Common myeloid progenitor, CD34-positive (primary cell): ENCODE results near the gene SESN3.

Experiments used
- CTCF ChIA-PET: fragments of 350-600 bp; sonication (Branson Sonifier 250); formaldehyde crosslinking; loops from one replicate; lab custom pipeline; 2021; ENCODE audit warnings: antibody characterized with exemption; lab: Charles Lee
- POLR2A ChIA-PET: fragments of 350-600 bp; sonication (Branson Sonifier 250); formaldehyde crosslinking; loops from one replicate; lab custom pipeline; 2021; ENCODE audit warnings: antibody characterized with exemption; lab: Charles Lee
- DNase-seq, 3 donors: peaks; one replicate each; pipeline versions ENCODE4 v3.0.0 to v3.0.0-alpha.2; 2013
- H3K27ac ChIP-seq, 2 experiments: 1 replicate in 1 of 2; 2 replicates in 1 of 2; pipeline ENCODE4 v1.7.0; 2013; ENCODE audit warnings: inconsistent platforms in 2 of 2, low read length in 2 of 2, mild to moderate bottlenecking in 2 of 2, low read depth in 1 of 2, moderate library complexity in 1 of 2; ENCODE audit not compliant: severe bottlenecking in 2 of 2, insufficient read depth in 1 of 2, poor library complexity in 1 of 2
- H3K27me3 ChIP-seq, 5 experiments: replicated peaks in 2 of 5; 1 replicate in 3 of 5; 2 replicates in 2 of 5; pipeline versions ENCODE4 v1.6.1 to v1.7.0; 2013; ENCODE audit warnings: low read length in 4 of 5, mild to moderate bottlenecking in 2 of 5, moderate library complexity in 2 of 5, inconsistent platforms in 1 of 5; ENCODE audit not compliant: insufficient read depth in 5 of 5, control insufficient read depth in 4 of 5
- H3K36me3 ChIP-seq, 4 experiments: 1 replicate in 2 of 4; 2 replicates in 2 of 4; pipeline versions ENCODE4 v1.6.1 to v1.7.0; 2013; ENCODE audit warnings: low read length in 3 of 4, control low read depth in 1 of 4, mild to moderate bottlenecking in 1 of 4; ENCODE audit not compliant: control insufficient read depth in 4 of 4, insufficient read depth in 4 of 4
- H3K4me1 ChIP-seq, 4 experiments: 1 replicate in 3 of 4; 2 replicates in 1 of 4; pipeline versions ENCODE4 v1.6.1 to v1.7.1; 2013; ENCODE audit warnings: low read length in 3 of 4, mild to moderate bottlenecking in 3 of 4, control low read depth in 1 of 4, inconsistent platforms in 1 of 4, moderate library complexity in 1 of 4; ENCODE audit not compliant: control insufficient read depth in 4 of 4, insufficient read depth in 4 of 4; ENCODE audit errors: control extremely low read depth in 1 of 4
- H3K4me3 ChIP-seq, 7 experiments: 1 replicate in 4 of 7; 2 replicates in 3 of 7; pipeline versions ENCODE4 v1.5.1 to v1.7.0; 2013; ENCODE audit warnings: mild to moderate bottlenecking in 7 of 7, low read length in 6 of 7, moderate library complexity in 6 of 7, inconsistent platforms in 2 of 7, low read depth in 2 of 7, control low read depth in 1 of 7; ENCODE audit not compliant: insufficient read depth in 4 of 7, control insufficient read depth in 1 of 7; ENCODE audit errors: extremely low read depth in 1 of 7
- H3K9me3 ChIP-seq, 5 experiments: 1 replicate in 4 of 5; 2 replicates in 1 of 5; pipeline versions ENCODE4 v1.6.1 to v1.7.1; 2013; ENCODE audit warnings: low read length in 4 of 5, mild to moderate bottlenecking in 2 of 5, inconsistent platforms in 1 of 5, low read depth in 1 of 5, moderate library complexity in 1 of 5; ENCODE audit not compliant: control insufficient read depth in 4 of 5, insufficient read depth in 2 of 5; ENCODE audit errors: control extremely low read depth in 1 of 5
- WGBS: methylation state at CpG from one replicate; pipeline ENCODE4 v1.1.5; 2013; ENCODE audit not compliant: insufficient coverage; 5-methylcytosine and 5-hydroxymethylcytosine counted together

The SESN3 gene

GRCh38 chr11:95195831-95196230, 35.2 kb downstream of the SESN3 start:
- POLR2A ChIA-PET = no interaction called here
- H3K9me3 ChIP-seq = no peaks in the 10 kb centered on the region
- CTCF ChIA-PET = no interaction called here
- no peak overlapping the region for H3K27ac ChIP-seq
- peaks cover 4 to 21% (median 11%) of the 10 kb centered on the region in 4 experiments for H3K36me3 ChIP-seq
- DNase-seq = no peak
- H3K4me3 ChIP-seq = no peak overlapping the region
- H3K4me1 ChIP-seq = peaks cover 0 to 5% (median 0%) of the 10 kb centered on the region in 4 experiments
- no peaks in the 10 kb centered on the region for H3K27me3 ChIP-seq
- 100% methylated on average over 2 of the region's 5 CpGs for WGBS

- H3K9me3 ChIP-seq = no peaks in the 10 kb centered on the region
- POLR2A ChIA-PET = no interaction called here
- no peaks in the 10 kb centered on the region for H3K27me3 ChIP-seq
- no peak overlapping the region for H3K27ac ChIP-seq
- no peak for DNase-seq
- WGBS = no CpG with 5 or more reads among the region's 1 CpG
- H3K4me3 ChIP-seq = no peak overlapping the region
- peaks cover 0 to 5% (median 0%) of the 10 kb centered on the region in 4 experiments for H3K4me1 ChIP-seq
- peaks cover 15 to 43% (median 24%) of the 10 kb centered on the region in 4 experiments for H3K36me3 ChIP-seq
- CTCF ChIA-PET = interaction anchor here (2.6 kb wide), 1 partner anchor 8 kb away, joined by 9 read pairs; no protein-coding TSS in a partner anchor
Measured at GRCh38 chr11:95193541-95193940, 37.5 kb downstream of the SESN3 start.

- H3K27ac ChIP-seq = no peak overlapping the region
- POLR2A ChIA-PET = no interaction called here
- H3K4me3 ChIP-seq = no peak overlapping the region
- DNase-seq = no peak
- H3K27me3 ChIP-seq = no peaks in the 10 kb centered on the region
- CTCF ChIA-PET = interaction anchor here (1.0 to 2.6 kb wide), 2 partner anchors 9 to 17 kb away, joined by 3 to 9 read pairs; no protein-coding TSS in a partner anchor
- H3K9me3 ChIP-seq = no peaks in the 10 kb centered on the region
- WGBS = 100% methylated on average over 2 of the region's 3 CpGs
- H3K4me1 ChIP-seq = peaks cover 0 to 5% (median 0%) of the 10 kb centered on the region in 4 experiments
- peaks cover 17 to 47% (median 25%) of the 10 kb centered on the region in 4 experiments for H3K36me3 ChIP-seq
Measured at GRCh38 chr11:95192717-95193116, 38.3 kb downstream of the SESN3 start.

GRCh38 chr11:95187723-95188122, 43.3 kb downstream of the SESN3 start:
- ChIA-PET CTCF (no interaction called here), POLR2A (interaction anchor here (1.1 kb wide), 1 partner anchor 11 kb away, joined by 6 read pairs; no protein-coding TSS in a partner anchor)

GRCh38 chr11:95182397-95182796, 48.6 kb downstream of the SESN3 start:
- DNase-seq = no peak
- CTCF ChIA-PET = interaction anchor here (0.8 to 1.6 kb wide), 3 partner anchors 579 to 605 kb away, joined by 3 read pairs; no protein-coding TSS in a partner anchor
- H3K36me3 ChIP-seq = peaks cover 15 to 78% (median 20%) of the 10 kb centered on the region in 4 experiments
- no peaks in the 10 kb centered on the region for H3K27me3 ChIP-seq
- H3K9me3 ChIP-seq = no peaks in the 10 kb centered on the region
- H3K27ac ChIP-seq = no peak overlapping the region
- WGBS = 88% methylated on average over 2 of the region's 2 CpGs
- no peak overlapping the region for H3K4me3 ChIP-seq
- POLR2A ChIA-PET = no interaction called here
- peaks cover 0 to 2% (median 0%) of the 10 kb centered on the region in 4 experiments for H3K4me1 ChIP-seq

More at GRCh38 chr11:95187723-95188122, 43.3 kb downstream of the SESN3 start:
- no peak overlapping the region for H3K4me3 ChIP-seq
- H3K4me1 ChIP-seq = no peaks in the 10 kb centered on the region
- H3K9me3 ChIP-seq = no peaks in the 10 kb centered on the region
- peaks cover 24 to 76% (median 33%) of the 10 kb centered on the region in 4 experiments for H3K36me3 ChIP-seq
- no peak overlapping the region for H3K27ac ChIP-seq
- H3K27me3 ChIP-seq = no peaks in the 10 kb centered on the region
- no peak for DNase-seq

GRCh38 chr11:95175818-95176380, 55.1 kb downstream of the SESN3 start:
- 85% methylated on average over 4 of the region's 4 CpGs for WGBS
- ChIA-PET CTCF (interaction anchor here (0.7 to 2.2 kb wide), 10 partner anchors 10 to 536 kb away, joined by 3 to 12 read pairs (median 4); no protein-coding TSS in a partner anchor), POLR2A (interaction anchor here (0.6 kb wide), 1 partner anchor 28 kb away, joined by 3 read pairs; no protein-coding TSS in a partner anchor)
- no peak overlapping the region for H3K4me3 ChIP-seq
- no peaks in the 10 kb centered on the region for H3K27me3 ChIP-seq
- H3K36me3 ChIP-seq = peaks cover 14 to 83% (median 24%) of the 10 kb centered on the region in 4 experiments
- H3K27ac ChIP-seq = no peak overlapping the region
- H3K9me3 ChIP-seq = no peaks in the 10 kb centered on the region
- peak in 2 of 3 donors; percentile 36 to 40 for DNase-seq
- H3K4me1 ChIP-seq = peaks cover 0 to 2% (median 0%) of the 10 kb centered on the region in 4 experiments

- H3K9me3 ChIP-seq = no peaks in the 10 kb centered on the region
- H3K27ac ChIP-seq = no peak overlapping the region
- H3K4me1 ChIP-seq = peaks cover 7 to 27% (median 12%) of the 10 kb centered on the region in 4 experiments
- no peaks in the 10 kb centered on the region for H3K27me3 ChIP-seq
- 97% methylated on average over 4 of the region's 5 CpGs for WGBS
- POLR2A ChIA-PET = no interaction called here
- H3K4me3 ChIP-seq = no peak overlapping the region
- DNase-seq = no peak
- CTCF ChIA-PET = interaction anchor here (0.8 to 1.7 kb wide), 6 partner anchors 12 to 657 kb away, joined by 3 to 8 read pairs (median 4); no protein-coding TSS in a partner anchor
- peaks cover 8 to 40% (median 16%) of the 10 kb centered on the region in 4 experiments for H3K36me3 ChIP-seq
Measured at GRCh38 chr11:95170294-95170693, 60.7 kb downstream of the SESN3 start.
